GM12892 (cell line): ENCODE data around the gene NCK2.

Experiments
- POLR2A ChIP-seq: IDR thresholded peaks from 2 replicates; pipeline ENCODE4 v1.6.1; 2011; ENCODE audit warnings: low read depth, low read length, control low read depth
- POLR2AphosphoS5 ChIP-seq: IDR thresholded peaks from 2 replicates; pipeline ENCODE4 v1.6.1; 2011; ENCODE audit warnings: low read depth, low read length, control low read depth
- TAF1 ChIP-seq: IDR thresholded peaks from 2 replicates; pipeline ENCODE4 v1.6.1; 2011; ENCODE audit warnings: low read depth, mild to moderate bottlenecking, control low read depth, low read length, borderline replicate concordance

DNA sequence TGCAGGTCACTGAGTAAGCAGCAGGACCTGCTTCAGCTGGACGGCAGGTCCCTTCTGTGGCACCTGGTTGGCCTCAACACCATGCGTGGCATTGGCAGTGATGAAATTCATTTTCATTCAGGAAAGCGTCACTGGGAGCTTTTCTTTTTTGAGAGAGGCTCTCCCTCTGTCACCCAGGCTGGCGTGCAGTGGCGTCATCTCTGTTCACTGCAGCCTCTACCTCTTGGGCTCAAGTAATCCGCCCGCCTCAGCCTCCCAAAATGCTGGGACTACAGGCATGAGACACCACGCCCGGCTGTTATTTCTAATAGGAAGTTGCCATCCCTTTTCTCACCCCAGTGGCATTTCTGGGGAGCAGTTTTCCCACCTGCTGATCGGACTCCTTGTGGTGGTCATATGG is 39.3 kb downstream of the NCK2 start:
- TF ChIP-seq POLR2A (no peak), POLR2AphosphoS5 (no peak), TAF1 (no peak)
